ENCODE results near the gene TLCD2. TPM values are rescaled to one million over a fixed set of nuclear protein-coding genes. Genes with fewer than 3 reads are reported as not detected.

The TLCD2 gene
- total and polyA plus RNA-seq, 9 of the 15 experiments (the other 6 are each of a cell fraction or from before 2014, with no cell fraction given): 0.10 to 0.89 (median 0.58) TPM

DNA sequence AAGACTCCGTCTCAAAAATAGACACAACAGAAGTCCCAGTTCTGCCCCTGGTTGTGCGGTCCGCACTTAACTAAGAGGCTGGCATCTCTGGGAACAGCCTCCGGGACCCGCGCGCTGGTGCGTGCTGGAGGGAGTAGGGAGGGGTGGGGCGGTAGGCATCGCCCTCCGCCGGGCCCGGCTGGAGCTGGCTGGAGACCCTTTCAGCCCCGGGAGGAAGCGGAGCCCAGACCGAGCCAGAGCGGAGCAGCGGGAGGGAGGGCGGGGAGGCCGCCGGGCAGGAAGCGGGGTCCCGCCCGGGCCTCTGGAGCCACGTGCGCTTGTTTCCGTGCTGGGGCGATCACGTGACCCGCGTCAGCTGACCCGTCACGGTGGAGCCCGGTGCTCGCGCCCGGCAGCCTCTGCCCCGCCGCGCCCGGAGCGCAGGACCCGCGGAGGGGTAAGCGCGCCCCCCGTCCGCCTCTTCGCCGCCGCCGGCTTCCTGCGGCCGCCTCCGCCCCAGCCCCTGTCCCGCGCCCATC is 14.2 kb upstream of the TLCD2 start, which contains the start of gene WDR81 (continued):
- no peak for TF ChIP-seq TAF15 (IDR thresholded peaks at IDR 0.05; ENCODE audit: low read depth, low read length)
- no peak for TF ChIP-seq TEAD2 (tag; IDR thresholded peaks at IDR 0.05)
- TF ChIP-seq ZNF696 (CRISPR knock-in tag; conservative IDR thresholded peaks at IDR 0.05): no peak
- no peak for TF ChIP-seq ZC3H8 (IDR thresholded peaks at IDR 0.05)
- TF ChIP-seq, protein P1, sequence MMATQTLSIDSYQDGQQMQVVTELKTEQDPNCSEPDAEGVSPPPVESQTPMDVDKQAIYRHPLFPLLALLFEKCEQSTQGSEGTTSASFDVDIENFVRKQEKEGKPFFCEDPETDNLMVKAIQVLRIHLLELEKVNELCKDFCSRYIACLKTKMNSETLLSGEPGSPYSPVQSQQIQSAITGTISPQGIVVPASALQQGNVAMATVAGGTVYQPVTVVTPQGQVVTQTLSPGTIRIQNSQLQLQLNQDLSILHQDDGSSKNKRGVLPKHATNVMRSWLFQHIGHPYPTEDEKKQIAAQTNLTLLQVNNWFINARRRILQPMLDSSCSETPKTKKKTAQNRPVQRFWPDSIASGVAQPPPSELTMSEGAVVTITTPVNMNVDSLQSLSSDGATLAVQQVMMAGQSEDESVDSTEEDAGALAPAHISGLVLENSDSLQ (IDR thresholded peaks at IDR 0.05): no peak
- no peak for TF ChIP-seq RFX7 (CRISPR knock-in tag; IDR thresholded peaks at IDR 0.05)
- TF ChIP-seq, protein P2, sequence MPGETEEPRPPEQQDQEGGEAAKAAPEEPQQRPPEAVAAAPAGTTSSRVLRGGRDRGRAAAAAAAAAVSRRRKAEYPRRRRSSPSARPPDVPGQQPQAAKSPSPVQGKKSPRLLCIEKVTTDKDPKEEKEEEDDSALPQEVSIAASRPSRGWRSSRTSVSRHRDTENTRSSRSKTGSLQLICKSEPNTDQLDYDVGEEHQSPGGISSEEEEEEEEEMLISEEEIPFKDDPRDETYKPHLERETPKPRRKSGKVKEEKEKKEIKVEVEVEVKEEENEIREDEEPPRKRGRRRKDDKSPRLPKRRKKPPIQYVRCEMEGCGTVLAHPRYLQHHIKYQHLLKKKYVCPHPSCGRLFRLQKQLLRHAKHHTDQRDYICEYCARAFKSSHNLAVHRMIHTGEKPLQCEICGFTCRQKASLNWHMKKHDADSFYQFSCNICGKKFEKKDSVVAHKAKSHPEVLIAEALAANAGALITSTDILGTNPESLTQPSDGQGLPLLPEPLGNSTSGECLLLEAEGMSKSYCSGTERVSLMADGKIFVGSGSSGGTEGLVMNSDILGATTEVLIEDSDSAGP (CRISPR knock-in tag; IDR thresholded peaks at IDR 0.05): no peak
- TF ChIP-seq TAF7 (tag; IDR thresholded peaks at IDR 0.05): no peak
- TF ChIP-seq, protein P3, sequence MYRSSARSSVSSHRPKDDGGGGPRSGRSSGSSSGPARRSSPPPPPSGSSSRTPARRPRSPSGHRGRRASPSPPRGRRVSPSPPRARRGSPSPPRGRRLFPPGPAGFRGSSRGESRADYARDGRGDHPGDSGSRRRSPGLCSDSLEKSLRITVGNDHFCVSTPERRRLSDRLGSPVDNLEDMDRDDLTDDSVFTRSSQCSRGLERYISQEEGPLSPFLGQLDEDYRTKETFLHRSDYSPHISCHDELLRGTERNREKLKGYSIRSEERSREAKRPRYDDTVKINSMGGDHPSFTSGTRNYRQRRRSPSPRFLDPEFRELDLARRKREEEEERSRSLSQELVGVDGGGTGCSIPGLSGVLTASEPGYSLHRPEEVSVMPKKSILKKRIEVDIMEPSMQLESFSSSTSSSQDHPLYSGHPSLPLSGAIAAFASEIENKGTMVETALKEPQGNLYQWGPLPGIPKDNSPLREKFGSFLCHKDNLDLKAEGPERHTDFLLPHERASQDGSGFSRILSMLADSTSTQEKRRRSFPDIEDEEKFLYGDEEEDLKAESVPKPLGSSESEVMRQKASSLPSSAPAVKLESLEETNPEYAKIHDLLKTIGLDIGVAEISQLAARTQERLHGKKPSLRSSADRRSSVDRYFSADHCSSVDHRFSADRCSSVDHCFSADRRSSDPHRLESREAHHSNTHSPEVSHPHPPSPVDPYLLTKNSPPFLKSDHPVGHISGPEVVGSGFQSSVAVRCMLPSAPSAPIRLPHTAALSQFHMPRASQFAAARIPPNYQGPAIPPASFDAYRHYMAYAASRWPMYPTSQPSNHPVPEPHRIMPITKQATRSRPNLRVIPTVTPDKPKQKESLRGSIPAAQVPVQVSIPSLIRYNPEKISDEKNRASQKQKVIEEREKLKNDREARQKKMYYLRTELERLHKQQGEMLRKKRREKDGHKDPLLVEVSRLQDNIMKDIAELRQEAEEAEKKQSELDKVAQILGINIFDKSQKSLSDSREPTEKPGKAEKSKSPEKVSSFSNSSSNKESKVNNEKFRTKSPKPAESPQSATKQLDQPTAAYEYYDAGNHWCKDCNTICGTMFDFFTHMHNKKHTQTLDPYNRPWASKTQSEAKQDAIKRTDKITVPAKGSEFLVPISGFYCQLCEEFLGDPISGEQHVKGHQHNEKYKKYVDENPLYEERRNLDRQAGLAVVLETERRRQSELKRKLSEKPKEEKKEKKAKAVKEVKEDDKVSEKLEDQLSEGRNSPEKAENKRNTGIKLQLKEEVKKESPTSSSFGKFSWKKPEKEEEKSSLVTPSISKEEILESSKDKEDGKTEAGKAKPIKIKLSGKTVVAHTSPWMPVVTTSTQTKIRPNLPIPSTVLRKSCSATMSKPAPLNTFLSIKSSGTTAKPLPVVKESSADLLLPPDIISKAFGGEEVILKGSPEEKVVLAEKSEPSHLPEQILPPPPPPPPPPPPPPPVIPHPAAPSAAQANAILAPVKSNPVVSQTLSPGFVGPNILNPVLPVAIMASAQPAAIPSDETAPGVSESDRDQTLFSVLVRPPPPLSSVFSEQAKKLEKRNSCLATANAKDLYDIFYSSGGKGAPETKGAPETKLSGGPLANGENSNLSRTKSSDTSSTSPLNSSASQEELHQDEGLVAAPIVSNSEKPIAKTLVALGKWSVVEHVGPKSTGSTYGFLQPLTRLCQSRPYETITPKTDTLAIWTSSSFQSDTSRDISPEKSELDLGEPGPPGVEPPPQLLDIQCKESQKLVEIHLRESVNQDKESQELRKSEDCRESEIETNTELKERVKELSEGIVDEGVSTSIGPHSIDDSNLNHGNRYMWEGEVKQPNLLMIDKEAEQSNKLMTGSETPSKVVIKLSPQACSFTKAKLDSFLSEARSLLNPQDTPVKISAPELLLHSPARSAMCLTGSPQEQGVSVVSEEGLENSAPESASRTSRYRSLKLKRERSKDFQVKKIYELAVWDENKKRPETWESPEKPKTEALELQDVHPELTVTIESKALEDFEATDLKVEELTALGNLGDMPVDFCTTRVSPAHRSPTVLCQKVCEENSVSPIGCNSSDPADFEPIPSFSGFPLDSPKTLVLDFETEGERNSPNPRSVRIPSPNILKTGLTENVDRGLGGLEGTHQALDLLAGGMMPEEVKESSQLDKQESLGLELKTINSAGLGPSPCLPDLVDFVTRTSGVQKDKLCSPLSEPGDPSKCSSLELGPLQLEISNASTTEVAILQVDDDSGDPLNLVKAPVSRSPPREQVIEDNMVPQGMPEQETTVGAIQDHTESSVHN (IDR thresholded peaks at IDR 0.05; ENCODE audit: borderline replicate concordance in 1 of 2, low read depth in 1 of 2): no peak
- TF ChIP-seq ZNF282 (CRISPR knock-in tag; IDR thresholded peaks at IDR 0.05): no peak
- no peak for TF ChIP-seq NR0B1 (IDR thresholded peaks at IDR 0.05; ENCODE audit: partially characterized antibody)
- TF ChIP-seq, protein P4, sequence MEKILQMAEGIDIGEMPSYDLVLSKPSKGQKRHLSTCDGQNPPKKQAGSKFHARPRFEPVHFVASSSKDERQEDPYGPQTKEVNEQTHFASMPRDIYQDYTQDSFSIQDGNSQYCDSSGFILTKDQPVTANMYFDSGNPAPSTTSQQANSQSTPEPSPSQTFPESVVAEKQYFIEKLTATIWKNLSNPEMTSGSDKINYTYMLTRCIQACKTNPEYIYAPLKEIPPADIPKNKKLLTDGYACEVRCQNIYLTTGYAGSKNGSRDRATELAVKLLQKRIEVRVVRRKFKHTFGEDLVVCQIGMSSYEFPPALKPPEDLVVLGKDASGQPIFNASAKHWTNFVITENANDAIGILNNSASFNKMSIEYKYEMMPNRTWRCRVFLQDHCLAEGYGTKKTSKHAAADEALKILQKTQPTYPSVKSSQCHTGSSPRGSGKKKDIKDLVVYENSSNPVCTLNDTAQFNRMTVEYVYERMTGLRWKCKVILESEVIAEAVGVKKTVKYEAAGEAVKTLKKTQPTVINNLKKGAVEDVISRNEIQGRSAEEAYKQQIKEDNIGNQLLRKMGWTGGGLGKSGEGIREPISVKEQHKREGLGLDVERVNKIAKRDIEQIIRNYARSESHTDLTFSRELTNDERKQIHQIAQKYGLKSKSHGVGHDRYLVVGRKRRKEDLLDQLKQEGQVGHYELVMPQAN (IDR thresholded peaks at IDR 0.05; ENCODE audit: borderline replicate concordance): peak; percentile 20; the same call in 1 of the 2 replicates
- no peak for TF ChIP-seq RBM14 (IDR thresholded peaks at IDR 0.05; ENCODE audit: borderline replicate concordance, insufficient read depth, low read depth, low read length)
- no peak for TF ChIP-seq MTA3 (IDR thresholded peaks at IDR 0.05; ENCODE audit: borderline replicate concordance)
